ENCODE results near the gene BMP2K. TPM values are rescaled to one million over a fixed set of nuclear protein-coding genes. Genes with fewer than 3 reads are reported as not detected.

BMP2K gene
- 78.4 TPM for total RNA-seq

- DNase-seq (ENCODE audit: low read depth in 2 of 3, low spot score in 2 of 3), result peak; percentile 64 to 85 (median 85)
These were observed at the start of gene BMP2K for GRCh38 chr4:78776079-78776728. TSS of gene BMP2K (plus strand) at chr4:78776350. CDS start at chr4:78776544, 194 bp downstream.

GRCh38 chr4:78726546-78726945 lies 49.6 kb upstream of the BMP2K start:
- DNase-seq (ENCODE audit: low read depth in 2 of 3, low spot score in 2 of 3), result no peak

DNA sequence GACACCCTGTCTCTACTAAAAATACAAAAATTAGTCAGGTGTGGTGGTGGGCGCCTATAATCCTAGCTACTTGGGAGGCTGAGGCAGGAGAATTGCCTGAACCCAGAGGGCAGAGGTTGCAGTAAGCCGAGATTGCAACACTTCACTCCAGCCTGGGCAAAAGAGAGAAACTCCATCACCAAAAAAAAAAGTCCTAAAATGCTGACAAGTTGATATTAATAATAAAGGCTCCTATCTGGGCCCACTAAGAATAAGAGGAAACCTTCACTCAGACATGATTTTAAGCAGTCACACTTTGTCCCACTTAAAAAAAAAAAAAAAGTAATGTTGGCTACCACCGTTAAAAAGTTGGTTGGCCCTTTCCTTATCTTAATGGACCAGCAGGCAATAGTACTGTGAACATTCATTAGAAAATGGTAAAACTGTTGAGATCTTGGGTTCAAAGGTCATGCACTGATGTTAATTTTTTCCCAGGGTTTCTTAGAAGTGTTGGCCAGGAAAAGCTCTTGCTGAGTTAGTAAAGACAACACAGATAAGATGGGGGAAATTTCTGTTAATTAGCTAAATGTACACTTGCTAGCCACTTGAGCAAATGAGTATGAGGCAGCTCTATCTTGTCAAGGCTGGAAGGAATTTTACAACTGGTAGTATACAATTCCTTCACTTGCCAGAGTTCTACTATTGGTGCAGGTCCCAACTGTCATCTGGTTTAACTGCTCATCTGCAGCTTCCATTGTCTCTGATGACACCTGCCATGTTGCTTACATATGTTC lies 43.6 kb upstream of the BMP2K start:
- peak in 2 of 3 donors; percentile 26 to 54 for DNase-seq (ENCODE audit: low read depth in 2 of 3, low spot score in 2 of 3)

- DNase-seq (ENCODE audit: low read depth in 2 of 3, low spot score in 2 of 3), result no peak
These were observed 41.5 kb upstream of the BMP2K start for GRCh38 chr4:78734441-78735162.

DNA sequence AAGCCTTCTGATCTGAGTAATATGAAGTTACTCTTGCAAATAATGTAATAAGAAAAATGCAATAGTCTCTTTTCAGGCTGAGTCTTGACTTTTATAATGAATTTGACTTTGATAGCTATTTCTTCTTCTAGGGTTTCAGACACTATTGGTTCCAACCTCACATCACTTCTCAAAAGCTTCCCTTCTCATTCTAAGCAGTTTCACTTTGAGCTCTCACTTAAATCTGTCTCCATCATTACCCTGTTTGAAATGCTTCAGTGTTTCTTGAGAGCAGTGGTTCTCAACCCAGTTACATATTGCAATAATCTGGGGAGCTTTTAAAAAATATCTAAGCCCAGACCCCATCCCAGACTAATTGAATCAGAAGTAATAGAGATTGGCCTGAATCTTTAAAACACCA lies 40.5 kb upstream of the BMP2K start:
- DNase-seq (ENCODE audit: low read depth in 2 of 3, low spot score in 2 of 3), result no peak

DNA sequence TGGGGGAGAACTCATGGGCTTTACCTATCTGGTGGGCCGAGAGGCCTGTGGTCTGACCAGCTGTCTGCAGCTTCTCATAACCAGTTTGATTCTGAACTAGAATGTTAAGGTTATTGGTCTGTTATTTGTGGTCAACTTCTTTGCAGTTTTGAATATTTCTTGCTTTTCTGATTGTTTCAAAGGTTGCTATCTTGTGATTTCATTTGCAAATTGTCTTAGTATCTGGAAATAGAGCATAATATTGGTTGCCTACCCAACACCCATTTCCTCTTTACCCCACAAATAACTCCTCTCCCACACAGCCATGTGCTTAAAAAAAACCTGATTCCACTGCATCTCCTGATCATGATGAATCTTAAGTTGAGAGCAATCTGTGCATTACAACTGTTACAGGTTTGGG lies 39.1 kb upstream of the BMP2K start:
- no peak for DNase-seq (ENCODE audit: low read depth in 2 of 3, low spot score in 2 of 3)

DNA sequence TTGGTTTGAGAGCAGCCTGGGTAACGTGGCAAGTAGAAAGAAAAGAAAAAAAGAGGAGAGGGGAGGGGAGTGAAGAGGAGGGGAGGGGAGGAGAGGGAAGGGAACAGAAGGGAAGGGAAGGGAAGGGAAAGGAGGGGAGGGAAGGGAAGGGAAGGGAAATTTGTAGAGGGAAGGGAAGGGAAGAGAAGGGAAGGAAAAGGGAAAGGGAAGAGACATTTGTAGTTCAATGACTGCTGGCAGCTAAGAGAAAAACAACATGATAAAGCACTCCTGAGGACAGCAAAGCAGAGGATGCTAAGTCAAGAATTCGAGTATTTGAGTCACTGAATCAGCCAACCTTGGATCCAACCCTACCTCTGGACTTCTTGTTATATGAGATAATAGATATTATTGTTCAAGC lies 38.2 kb upstream of the BMP2K start:
- DNase-seq (ENCODE audit: low read depth in 2 of 3, low spot score in 2 of 3), result no peak

DNA sequence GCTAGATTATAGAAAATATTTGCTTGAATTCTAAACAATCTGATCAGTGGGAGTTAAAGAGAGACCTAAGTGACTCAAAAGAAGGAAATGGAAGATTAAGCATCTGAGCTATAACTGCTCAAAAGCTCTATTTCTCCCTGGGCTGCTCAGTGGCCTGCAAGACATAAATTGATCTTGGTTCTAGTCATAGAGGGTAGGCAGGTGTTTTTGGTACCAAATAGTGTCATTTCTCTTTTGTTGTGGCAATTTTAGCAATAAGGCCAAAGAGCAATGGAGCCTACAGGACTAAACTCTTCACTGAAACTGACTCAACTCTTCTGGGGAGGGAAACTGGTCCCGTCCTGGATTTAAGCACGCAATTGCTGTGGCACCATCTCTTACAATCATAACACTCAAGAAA lies 33.9 kb upstream of the BMP2K start:
- no peak for DNase-seq (ENCODE audit: low read depth in 2 of 3, low spot score in 2 of 3)

- DNase-seq (ENCODE audit: low read depth in 2 of 3, low spot score in 2 of 3), result no peak
These were observed 28.7 kb upstream of the BMP2K start for GRCh38 chr4:78747475-78747922.

DNA sequence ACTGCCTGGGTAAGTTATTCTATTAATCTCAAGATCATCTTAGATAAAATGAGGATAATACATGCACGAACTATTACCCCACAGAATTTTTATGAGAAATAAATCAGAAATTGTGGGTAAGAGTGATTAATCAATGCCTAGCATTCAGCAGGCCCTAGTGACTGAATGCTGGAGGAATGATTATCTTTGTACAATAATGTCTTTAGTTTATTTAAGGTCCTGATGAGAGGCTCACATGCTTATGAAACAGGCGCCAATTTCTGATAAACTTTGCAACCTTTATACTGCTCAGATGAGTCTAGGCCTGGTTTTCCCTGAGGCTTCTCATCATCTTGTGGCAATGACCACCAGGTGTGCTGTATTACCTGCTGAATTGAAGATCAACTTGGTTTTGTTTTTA lies 27.8 kb upstream of the BMP2K start:
- no peak for DNase-seq (ENCODE audit: low read depth in 2 of 3, low spot score in 2 of 3)

DNA sequence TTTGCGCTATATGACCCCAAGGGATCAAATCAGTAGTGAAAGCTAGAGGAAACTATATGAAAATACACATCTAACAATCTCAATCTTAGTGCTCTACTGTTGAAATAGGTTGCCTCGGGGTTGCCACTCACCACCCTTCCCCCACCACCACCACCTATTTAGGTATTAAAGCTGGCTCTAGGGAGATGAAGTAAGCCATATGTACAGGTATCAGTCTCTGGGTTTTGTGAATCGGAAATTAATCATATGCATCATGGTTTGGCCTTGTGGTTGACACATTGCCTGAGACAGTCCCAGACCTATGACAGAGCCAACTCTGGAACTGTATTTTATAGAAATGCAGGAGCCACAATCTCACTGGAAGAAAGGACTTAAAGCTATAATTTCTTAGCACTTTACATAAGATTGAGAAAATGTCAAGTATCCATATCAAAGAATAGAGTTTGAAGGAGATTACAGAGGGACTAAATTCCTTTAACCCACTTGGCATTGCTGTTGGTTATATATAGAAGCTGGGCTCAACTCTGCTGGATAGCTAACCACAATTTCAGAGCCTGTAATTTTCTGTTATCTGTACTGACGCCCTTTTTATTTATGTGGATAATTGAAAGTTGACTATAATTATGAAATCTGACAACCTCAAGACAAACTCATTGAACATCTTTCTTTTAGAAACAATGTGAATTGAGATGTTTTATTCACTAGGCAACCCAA lies 26.7 kb upstream of the BMP2K start:
- no peak for DNase-seq (ENCODE audit: low read depth in 2 of 3, low spot score in 2 of 3)

GRCh38 chr4:78749972-78750727 lies 26.0 kb upstream of the BMP2K start:
- peak in 2 of 3 donors; percentile 48 to 76 for DNase-seq (ENCODE audit: low read depth in 2 of 3, low spot score in 2 of 3)

DNA sequence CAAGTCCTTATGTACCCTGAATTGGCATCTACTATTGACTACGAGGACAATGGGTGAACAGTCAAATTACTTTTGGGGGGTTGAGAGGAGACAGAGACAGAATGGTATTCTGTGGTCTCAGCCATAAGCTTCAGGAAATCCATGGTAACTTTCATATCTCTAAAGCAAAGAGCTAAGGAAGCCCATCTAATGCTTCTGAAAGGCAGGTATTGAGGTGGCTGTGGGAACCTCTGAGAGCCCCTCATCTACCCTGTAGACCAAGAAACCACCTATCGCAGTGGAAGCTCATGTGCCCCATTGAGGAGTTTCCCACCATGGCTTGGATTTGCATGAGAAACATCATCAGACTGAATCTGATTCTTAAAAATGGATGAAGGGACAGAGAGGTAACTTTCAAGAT lies 23.1 kb upstream of the BMP2K start:
- no peak for DNase-seq (ENCODE audit: low read depth in 2 of 3, low spot score in 2 of 3)

DNA sequence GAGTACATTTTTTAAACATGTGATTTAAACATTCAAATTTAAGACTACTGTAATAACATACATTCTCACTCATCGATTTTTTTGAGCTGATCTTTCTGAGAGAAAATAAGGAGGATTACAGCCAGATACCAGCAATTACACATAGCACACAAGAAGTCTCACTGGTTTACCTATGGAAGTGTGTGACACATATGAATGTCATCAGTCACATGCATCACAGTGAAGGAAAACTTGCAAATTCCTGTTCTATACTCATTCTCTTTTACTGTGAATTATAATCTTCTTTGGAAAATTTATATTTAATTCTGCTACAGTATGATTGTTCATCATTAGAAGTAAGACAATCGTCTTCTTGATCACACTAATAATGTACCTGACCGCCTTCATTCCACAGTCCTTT lies 21.3 kb upstream of the BMP2K start:
- DNase-seq (ENCODE audit: low read depth in 2 of 3, low spot score in 2 of 3), result no peak

DNA sequence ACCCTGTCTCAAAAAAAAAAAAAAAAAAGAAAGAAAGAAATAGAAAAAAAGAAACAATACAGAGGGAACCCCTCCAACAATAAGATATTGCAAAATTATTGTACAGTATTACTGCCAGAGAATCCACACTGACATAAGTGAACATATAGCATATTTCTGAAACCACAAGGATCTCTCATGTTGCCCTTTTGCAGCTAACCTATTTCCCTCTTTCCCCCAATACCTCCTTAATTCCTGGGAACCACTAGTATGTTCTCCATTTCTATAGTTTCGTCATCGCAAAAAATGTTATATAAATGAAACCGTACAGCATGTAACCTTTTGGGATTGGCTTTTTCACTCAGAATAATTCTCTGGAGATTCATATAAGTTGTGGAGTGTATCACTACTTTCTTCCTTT lies 20.0 kb upstream of the BMP2K start:
- DNase-seq (ENCODE audit: low read depth in 2 of 3, low spot score in 2 of 3), result no peak

DNA sequence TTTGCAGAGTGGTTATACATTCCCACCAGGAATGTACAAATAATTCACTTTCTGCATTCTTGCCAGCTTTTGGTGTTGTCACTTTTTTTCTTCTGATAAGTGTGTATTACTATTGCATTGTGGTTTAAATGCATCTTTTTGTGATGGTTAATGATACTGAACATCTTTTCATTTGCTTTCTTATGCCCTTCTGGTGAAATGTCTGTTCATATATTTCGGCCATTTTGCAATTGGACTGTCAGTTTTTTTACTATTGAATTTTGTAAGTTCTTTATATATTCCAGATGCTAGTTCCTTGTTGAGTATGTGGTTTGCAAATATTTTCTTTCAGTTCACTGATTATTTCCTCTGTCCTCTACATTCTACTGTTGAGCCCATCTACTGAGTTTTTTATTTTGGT lies 19.4 kb upstream of the BMP2K start:
- no peak for DNase-seq (ENCODE audit: low read depth in 2 of 3, low spot score in 2 of 3)

GRCh38 chr4:78757574-78757973 lies 18.6 kb upstream of the BMP2K start:
- DNase-seq (ENCODE audit: low read depth in 2 of 3, low spot score in 2 of 3), result no peak

GRCh38 chr4:78758085-78758484 lies 18.1 kb upstream of the BMP2K start:
- no peak for DNase-seq (ENCODE audit: low read depth in 2 of 3, low spot score in 2 of 3)

GRCh38 chr4:78762529-78762928 lies 13.6 kb upstream of the BMP2K start:
- DNase-seq (ENCODE audit: low read depth in 2 of 3, low spot score in 2 of 3), result no peak

DNA sequence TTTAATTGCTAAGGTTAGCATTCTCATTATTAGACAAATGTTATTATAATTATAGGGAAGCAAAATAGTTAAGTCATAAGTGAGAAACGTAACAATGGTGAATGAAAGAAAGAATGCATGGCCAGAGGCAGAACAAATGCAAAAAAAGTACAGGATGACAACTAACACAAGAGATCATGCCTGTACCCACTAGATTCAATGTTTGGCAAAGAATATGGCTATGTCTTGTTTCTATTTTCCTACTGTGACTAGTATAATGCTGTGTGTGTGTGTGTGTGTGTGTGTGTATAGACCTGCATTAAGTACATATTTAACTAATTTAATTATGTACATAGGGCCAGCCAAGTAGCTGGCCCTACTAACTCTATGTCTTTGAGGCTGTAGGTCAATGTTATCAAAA lies 12.9 kb upstream of the BMP2K start:
- DNase-seq (ENCODE audit: low read depth in 2 of 3, low spot score in 2 of 3), result no peak
